ENCODE results near the gene GLI3.

The GLI3 gene

GRCh38 chr7:42186151-42186550, 50.9 kb downstream of the GLI3 start:
- no peak overlapping the region for H3K4me3 ChIP-seq (ENCODE audit: low read depth, low read length)
- TF ChIP-seq CTCF (IDR thresholded peaks at IDR 0.05; ENCODE audit: low read depth, low read length, missing control alignments), result peak; percentile 53
- no peak for DNase-seq (ENCODE audit: low read depth)

- DNase-seq (ENCODE audit: low read depth), result no peak
- H3K4me3 ChIP-seq (ENCODE audit: low read depth, low read length), result no peak overlapping the region
- no peak for TF ChIP-seq CTCF (IDR thresholded peaks at IDR 0.05; ENCODE audit: low read depth, low read length, missing control alignments)
These were observed 51.3 kb downstream of the GLI3 start for GRCh38 chr7:42185726-42186125.

- H3K4me3 ChIP-seq (ENCODE audit: low read depth, low read length), result no peak overlapping the region
- no peak for DNase-seq (ENCODE audit: low read depth)
- no peak for TF ChIP-seq CTCF (IDR thresholded peaks at IDR 0.05; ENCODE audit: low read depth, low read length, missing control alignments)
These were observed 53.5 kb downstream of the GLI3 start for GRCh38 chr7:42183547-42183946.

- no peak for TF ChIP-seq CTCF (IDR thresholded peaks at IDR 0.05; ENCODE audit: low read depth, low read length, missing control alignments)
- no peak overlapping the region for H3K4me3 ChIP-seq (ENCODE audit: low read depth, low read length)
- no peak for DNase-seq (ENCODE audit: low read depth)
These were observed 55.4 kb downstream of the GLI3 start for GRCh38 chr7:42181566-42181965.

- TF ChIP-seq CTCF (IDR thresholded peaks at IDR 0.05; ENCODE audit: low read depth, low read length, missing control alignments), result no peak
- DNase-seq (ENCODE audit: low read depth), result no peak
- no peak overlapping the region for H3K4me3 ChIP-seq (ENCODE audit: low read depth, low read length)
These were observed 56.2 kb downstream of the GLI3 start for GRCh38 chr7:42180806-42181205.

GRCh38 chr7:42176724-42177101, 60.3 kb downstream of the GLI3 start:
- no peak for DNase-seq (ENCODE audit: low read depth)
- no peak for TF ChIP-seq CTCF (IDR thresholded peaks at IDR 0.05; ENCODE audit: low read depth, low read length, missing control alignments)
- H3K4me3 ChIP-seq (ENCODE audit: low read depth, low read length), result no peak overlapping the region

GRCh38 chr7:42175834-42176723, 60.9 kb downstream of the GLI3 start:
- H3K4me3 ChIP-seq (ENCODE audit: low read depth, low read length), result no peak overlapping the region
- no peak for TF ChIP-seq CTCF (IDR thresholded peaks at IDR 0.05; ENCODE audit: low read depth, low read length, missing control alignments)
- no peak for DNase-seq (ENCODE audit: low read depth)

All from GM12864 (cell line).